B cell (primary cell): Measurements from ENCODE around the gene EEF1AKMT3. TPM values are rescaled to one million over a fixed set of nuclear protein-coding genes. Genes with fewer than 3 reads are reported as not detected.
A peak's percentile ranks its signal among the peaks of the same experiment; 100 is the strongest.

Source experiments
- ATAC-seq: fragments of 200-7000 bp; cut with Tn5 transposase; one replicate; pipeline ENCODE4 v1.10.0; 2021; ENCODE audit warnings: low read depth, mild to moderate bottlenecking, moderate number of reproducible peaks, moderate library complexity
- CTCF ChIA-PET: fragments of 350-600 bp; sonication (Branson Sonifier 250); formaldehyde crosslinking; loops from one replicate; lab custom pipeline; 2021; ENCODE audit warnings: antibody characterized with exemption, inconsistent platforms; lab: Charles Lee
- POLR2A ChIA-PET: fragments of 350-600 bp; sonication (Branson Sonifier 250); formaldehyde crosslinking; loops from one replicate; lab custom pipeline; 2021; ENCODE audit warnings: antibody characterized with exemption; lab: Charles Lee
- DNase-seq: peaks from one replicate; pipeline ENCODE4 v3.0.0; 2013
- H2AFZ ChIP-seq: 2 replicates; pipeline ENCODE4 v1.6.1; 2012; ENCODE audit warnings: mild to moderate bottlenecking, low read depth, low read length; ENCODE audit not compliant: insufficient read depth, poor library complexity, severe bottlenecking
- H3K27ac ChIP-seq, 2 donors: 1 replicate in 1 of 2; 2 replicates in 1 of 2; pipeline ENCODE4 v1.5.1; 2012 to 2013; ENCODE audit warnings: low read length in 2 of 2, mild to moderate bottlenecking in 2 of 2, moderate library complexity in 1 of 2
- H3K27me3 ChIP-seq, 4 experiments: fragments of 200-600 bp in 1 of 4; sonication (generic) in 1 of 4; replicated peaks in 1 of 4; 1 replicate in 2 of 4; 2 replicates in 2 of 4; pipeline versions ENCODE4 v1.6.1 to v1.7.0; 2013 to 2016; ENCODE audit warnings: low read length in 3 of 4, mild to moderate bottlenecking in 2 of 4, mixed read lengths in 1 of 4, moderate library complexity in 1 of 4; ENCODE audit not compliant: insufficient read depth in 4 of 4, control insufficient read depth in 3 of 4; ENCODE audit errors: control extremely low read depth in 1 of 4
- H3K36me3 ChIP-seq, 2 experiments: replicated peaks in 1 of 2; 1 replicate in 1 of 2; 2 replicates in 1 of 2; pipeline versions ENCODE4 v1.6.1 to v1.7.1; 2013; ENCODE audit warnings: low read length in 1 of 2; ENCODE audit not compliant: insufficient read depth in 2 of 2, control insufficient read depth in 1 of 2; ENCODE audit errors: control extremely low read depth in 1 of 2, extremely low read depth in 1 of 2
- H3K4me1 ChIP-seq, 2 donors: fragments of 200-600 bp in 1 of 2; sonication (generic) in 1 of 2; 1 replicate in 1 of 2; 2 replicates in 1 of 2; pipeline versions ENCODE4 v1.5.1 to v1.6.1; 2013 to 2017; ENCODE audit warnings: low read length in 2 of 2; ENCODE audit not compliant: control insufficient read depth in 2 of 2, insufficient read depth in 2 of 2
- H3K4me2 ChIP-seq: replicated peaks from 2 replicates; pipeline ENCODE3; 2012; ENCODE audit warnings: mild to moderate bottlenecking, low read depth, low read length; ENCODE audit not compliant: poor library complexity, severe bottlenecking
- H3K4me3 ChIP-seq, 5 experiments: fragments of 200-600 bp in 1 of 5; sonication (generic) in 1 of 5; 1 replicate in 3 of 5; 2 replicates in 2 of 5; pipeline versions ENCODE4 v1.5.1 to v1.7.0; 2011 to 2016; ENCODE audit warnings: low read length in 4 of 5, mild to moderate bottlenecking in 4 of 5, low read depth in 2 of 5, control low read depth in 1 of 5, moderate library complexity in 1 of 5; ENCODE audit not compliant: insufficient read depth in 1 of 5; ENCODE audit errors: control extremely low read depth in 1 of 5, extremely low read depth in 1 of 5
- H3K79me2 ChIP-seq: fragments of 200-600 bp; sonication (generic); one replicate; pipeline ENCODE4 v1.6.0; 2016; ENCODE audit warnings: low read length; ENCODE audit not compliant: control insufficient read depth, insufficient read depth
- H3K9ac ChIP-seq: fragments of 200-600 bp; sonication (generic); 2 replicates; pipeline ENCODE4 v1.6.1; 2017; ENCODE audit warnings: mild to moderate bottlenecking, low read length, moderate library complexity
- H3K9me3 ChIP-seq, 3 donors: one replicate each; pipeline versions ENCODE4 v1.6.1 to v1.7.1; 2013; ENCODE audit warnings: low read length in 2 of 3; ENCODE audit not compliant: control insufficient read depth in 2 of 3, insufficient read depth in 1 of 3; ENCODE audit errors: control extremely low read depth in 1 of 3
- H4K20me1 ChIP-seq: 2 replicates; pipeline ENCODE4 v1.6.0; 2012; ENCODE audit warnings: mild to moderate bottlenecking, low read length; ENCODE audit not compliant: insufficient read depth, control insufficient read depth, poor library complexity, severe bottlenecking
- H3K27ac Mint-ChIP-seq: one replicate; pipeline ENCODE4 v1.8.0; 2021; ENCODE audit warnings: mixed read lengths
- H3K27me3 Mint-ChIP-seq: one replicate; pipeline ENCODE4 v1.8.0; 2021; ENCODE audit warnings: mixed read lengths
- H3K4me1 Mint-ChIP-seq: one replicate; pipeline ENCODE4 v1.8.0; 2021; ENCODE audit warnings: mixed read lengths
- H3K4me3 Mint-ChIP-seq: one replicate; pipeline ENCODE4 v1.8.0; 2021; ENCODE audit warnings: mixed read lengths
- H3K9me3 Mint-ChIP-seq: one replicate; pipeline ENCODE4 v1.8.0; 2022; ENCODE audit warnings: mixed read lengths; ENCODE audit not compliant: insufficient read depth
- EZH2 ChIP-seq: IDR thresholded peaks from 2 replicates; pipeline ENCODE4 v1.6.1; 2012; ENCODE audit warnings: borderline replicate concordance, low read depth, mild to moderate bottlenecking, moderate library complexity, low read length; ENCODE audit not compliant: insufficient read depth, poor library complexity, severe bottlenecking
- WGBS: methylation state at CpG from one replicate; pipeline ENCODE4 v1.1.5; 2013; ENCODE audit warnings: missing lambda C conversion rate; ENCODE audit not compliant: insufficient coverage; 5-methylcytosine and 5-hydroxymethylcytosine counted together
- intact Hi-C: fragments of 100-400 bp; cut with micrococcal nuclease; formaldehyde crosslinking; loops from one replicate; pipeline ENCODE4 v1.10.0; 2022
- polyA plus RNA-seq: library from polyadenylated mRNA; depleted of rRNA; stranded (reverse); fragments of >200 nt; gene quantifications from 2 replicates; pipeline ENCODE4 v1.2.3, GENCODE V29; 2012
- total RNA-seq, 2 donors: library from RNA; stranded (reverse); fragments of 120-200 nt in 1 of 2; gene quantifications; 1 replicate in 1 of 2; 2 replicates in 1 of 2; pipeline versions ENCODE4 v1.2.3 to v1.2.4, GENCODE V29; 2013 to 2022
- TF ChIP-seq, protein P1 (sequence below): fragments of 200-600 bp; IDR thresholded peaks from one replicate; pipeline ENCODE4 v1.8.0; 2022; ENCODE audit warnings: antibody characterized with exemption, mild to moderate bottlenecking

Gene EEF1AKMT3
- total and polyA plus RNA-seq, 2 donors (not counting 1 experiment from before 2014, with no cell fraction given), result 0.89 to 1.3 TPM

GRCh38 chr12:57803319-57803893, 31.0 kb downstream of the EEF1AKMT3 start:
- Histone ChIP-seq H3K9me3 (no peaks in the 10 kb centered on the region), H3K36me3 (peaks cover 0 to 29% of the 10 kb centered on the region in 2 experiments), H3K27ac (no peak overlapping the region), H3K27me3 (no peaks in the 10 kb centered on the region), H3K9ac (no peak overlapping the region), H3K4me1 (no peaks in the 10 kb centered on the region), H4K20me1 (no peaks in the 10 kb centered on the region), H3K4me2 (no peak overlapping the region), H2AFZ (no peak overlapping the region), H3K79me2 (no peaks in the 10 kb centered on the region), H3K4me3 (no peak overlapping the region)
- Mint-ChIP-seq H3K27ac (no peak overlapping the region), H3K4me1 (no peaks in the 10 kb centered on the region), H3K4me3 (no peak overlapping the region), H3K9me3 (no peaks in the 10 kb centered on the region), H3K27me3 (no peaks in the 10 kb centered on the region)
- 89% methylated on average over 4 of the region's 9 CpGs for WGBS
- POLR2A ChIA-PET, result no interaction called here
- DNase-seq, result peak; percentile 45
- TF ChIP-seq, protein P1, sequence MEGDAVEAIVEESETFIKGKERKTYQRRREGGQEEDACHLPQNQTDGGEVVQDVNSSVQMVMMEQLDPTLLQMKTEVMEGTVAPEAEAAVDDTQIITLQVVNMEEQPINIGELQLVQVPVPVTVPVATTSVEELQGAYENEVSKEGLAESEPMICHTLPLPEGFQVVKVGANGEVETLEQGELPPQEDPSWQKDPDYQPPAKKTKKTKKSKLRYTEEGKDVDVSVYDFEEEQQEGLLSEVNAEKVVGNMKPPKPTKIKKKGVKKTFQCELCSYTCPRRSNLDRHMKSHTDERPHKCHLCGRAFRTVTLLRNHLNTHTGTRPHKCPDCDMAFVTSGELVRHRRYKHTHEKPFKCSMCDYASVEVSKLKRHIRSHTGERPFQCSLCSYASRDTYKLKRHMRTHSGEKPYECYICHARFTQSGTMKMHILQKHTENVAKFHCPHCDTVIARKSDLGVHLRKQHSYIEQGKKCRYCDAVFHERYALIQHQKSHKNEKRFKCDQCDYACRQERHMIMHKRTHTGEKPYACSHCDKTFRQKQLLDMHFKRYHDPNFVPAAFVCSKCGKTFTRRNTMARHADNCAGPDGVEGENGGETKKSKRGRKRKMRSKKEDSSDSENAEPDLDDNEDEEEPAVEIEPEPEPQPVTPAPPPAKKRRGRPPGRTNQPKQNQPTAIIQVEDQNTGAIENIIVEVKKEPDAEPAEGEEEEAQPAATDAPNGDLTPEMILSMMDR, result peak; percentile 78
- TF ChIP-seq EZH2, result no peak
- intact Hi-C loops, result loop anchor here (1.0 kb wide), 1 partner anchor 102 kb away; no protein-coding TSS in a partner anchor
- CTCF ChIA-PET, result interaction anchor here (0.7 to 9.6 kb wide), 19 partner anchors 9 to 106 kb away, joined by 3 to 121 read pairs (median 5); partner anchors contain the start of genes AVIL and TSFM
- ATAC-seq, result peak; percentile 39

GRCh38 chr12:57806677-57807076, 34.3 kb downstream of the EEF1AKMT3 start:
- ATAC-seq (no peak), DNase-seq (no peak)
- 100% methylated on average over 2 of the region's 3 CpGs for WGBS
- CTCF ChIA-PET, result interaction anchor here (0.9 to 9.6 kb wide), 4 partner anchors 12 to 97 kb away, joined by 3 to 121 read pairs (median 4); partner anchors contain the start of gene AVIL
- Mint-ChIP-seq H3K27me3 (no peaks in the 10 kb centered on the region), H3K27ac (no peak overlapping the region), H3K4me3 (no peak overlapping the region), H3K4me1 (no peaks in the 10 kb centered on the region), H3K9me3 (no peaks in the 10 kb centered on the region)
- POLR2A ChIA-PET, result no interaction called here
- H3K9me3 ChIP-seq, result no peaks in the 10 kb centered on the region
- H3K9ac ChIP-seq, result no peak overlapping the region
- H3K4me3 ChIP-seq, result no peak overlapping the region
- no peak overlapping the region for H3K27ac ChIP-seq
- no peaks in the 10 kb centered on the region for H3K4me1 ChIP-seq
- TF ChIP-seq, protein P1, result no peak
- no peak for TF ChIP-seq EZH2
- H3K27me3 ChIP-seq, result no peaks in the 10 kb centered on the region
- no peak overlapping the region for H3K4me2 ChIP-seq
- intact Hi-C loops, result no loop called here
- H3K36me3 ChIP-seq, result peaks cover 0 to 25% of the 10 kb centered on the region in 2 experiments
- no peaks in the 10 kb centered on the region for H3K79me2 ChIP-seq
- H2AFZ ChIP-seq, result no peak overlapping the region
- no peaks in the 10 kb centered on the region for H4K20me1 ChIP-seq
